Endodermal cell (in vitro differentiated cells): Measurements from ENCODE around the gene CD58. TPM values are rescaled to one million over a fixed set of nuclear protein-coding genes. Genes with fewer than 3 reads are reported as not detected.

ENCODE experiments used
- DNase-seq: peaks from one replicate; pipeline ENCODE4 v3.0.0-alpha.2; 2017
- H3K27ac ChIP-seq: 2 replicates; pipeline ENCODE4 v1.5.1; 2013; ENCODE audit warnings: mild to moderate bottlenecking, low read depth, low read length, moderate library complexity
- H3K27me3 ChIP-seq: 2 replicates; pipeline ENCODE4 v1.6.1; 2013; ENCODE audit warnings: mild to moderate bottlenecking, low read length, moderate library complexity; ENCODE audit not compliant: insufficient read depth, control insufficient read depth, poor library complexity, severe bottlenecking
- H3K36me3 ChIP-seq: 2 replicates; pipeline ENCODE4 v1.7.0; 2013; ENCODE audit warnings: mild to moderate bottlenecking, low read length, moderate library complexity; ENCODE audit not compliant: control insufficient read depth, insufficient read depth
- H3K4me1 ChIP-seq: one replicate; pipeline ENCODE4 v1.7.0; 2013; ENCODE audit warnings: low read length; ENCODE audit not compliant: control insufficient read depth, insufficient read depth
- H3K4me3 ChIP-seq: 2 replicates; pipeline ENCODE4 v1.5.1; 2013; ENCODE audit warnings: mild to moderate bottlenecking, low read length, moderate library complexity
- H3K9ac ChIP-seq: 2 replicates; pipeline ENCODE4 v1.6.1; 2013; ENCODE audit warnings: mild to moderate bottlenecking, low read length, moderate library complexity; ENCODE audit not compliant: poor library complexity, severe bottlenecking; ENCODE audit errors: extremely low read depth
- H3K9me3 ChIP-seq: 2 replicates; pipeline ENCODE4 v1.6.1; 2013; ENCODE audit warnings: mild to moderate bottlenecking, low read length, moderate library complexity; ENCODE audit not compliant: control insufficient read depth
- H3K27ac Mint-ChIP-seq: 2 replicates; pipeline ENCODE4 v1.8.0; 2020; ENCODE audit warnings: mixed read lengths
- H3K27me3 Mint-ChIP-seq: 2 replicates; pipeline ENCODE4 v1.8.0; 2021; ENCODE audit warnings: mild to moderate bottlenecking, mixed read lengths; ENCODE audit not compliant: insufficient read depth
- H3K36me3 Mint-ChIP-seq: 2 replicates; pipeline ENCODE4 v1.8.0; 2020; ENCODE audit warnings: low read depth, mixed read lengths
- H3K4me1 Mint-ChIP-seq: 2 replicates; pipeline ENCODE4 v1.8.0; 2020; ENCODE audit warnings: mixed read lengths
- H3K4me3 Mint-ChIP-seq: 2 replicates; pipeline ENCODE4 v1.8.0; 2020; ENCODE audit warnings: mild to moderate bottlenecking, moderate library complexity, mixed read lengths
- H3K9me3 Mint-ChIP-seq: 2 replicates; pipeline ENCODE4 v1.8.0; 2020; ENCODE audit warnings: mild to moderate bottlenecking, mixed read lengths
- CTCF ChIP-seq: fragments of 200-600 bp; sonication (generic); conservative IDR thresholded peaks from 2 replicates; pipeline ENCODE4 v1.5.0; 2021; ENCODE audit warnings: antibody characterized with exemption, mild to moderate bottlenecking
- WGBS, 2 experiments: methylation state at CpG; one replicate each; pipeline versions ENCODE4 v1.1.5 to v1.1.7; 2013; ENCODE audit warnings: missing lambda C conversion rate in 2 of 2, mixed read lengths in 1 of 2; ENCODE audit not compliant: insufficient coverage in 1 of 2, insufficient read length in 1 of 2; 5-methylcytosine and 5-hydroxymethylcytosine counted together
- total RNA-seq, 2 donors: library from RNA; stranded (reverse); fragmentation: NEBNext Ultra II Directional in 1 of 2; extraction: Animal tissue kit (Norgen Biotek cat#: 25700) in 1 of 2; gene quantifications; 2 replicates in 1 of 2; 3 replicates in 1 of 2; pipeline ENCODE4 v1.2.1, GENCODE V29; 2021

The CD58 gene
- total RNA-seq, 2 donors from 2014 or later = 4.6 to 5.9 TPM

- no peak overlapping the region for H3K4me3 ChIP-seq
- Mint-ChIP-seq H3K27me3 (no peaks in the 10 kb centered on the region), H3K9me3 (no peaks in the 10 kb centered on the region), H3K4me1 (peaks cover 34% of the 10 kb centered on the region), H3K36me3 (no peaks in the 10 kb centered on the region), H3K4me3 (no peak overlapping the region), H3K27ac (peak overlapping the region; percentile 22)
- TF ChIP-seq CTCF = peak; percentile 30
- H3K9ac ChIP-seq = no peak overlapping the region
- no peak overlapping the region for H3K27ac ChIP-seq
- no peaks in the 10 kb centered on the region for H3K36me3 ChIP-seq
- no peak for DNase-seq
- WGBS, 2 experiments = 86% methylated on average over 2 to 4 of the region's 4 CpGs
- no peaks in the 10 kb centered on the region for H3K9me3 ChIP-seq
- no peaks in the 10 kb centered on the region for H3K27me3 ChIP-seq
- H3K4me1 ChIP-seq = peaks cover 21% of the 10 kb centered on the region
Observed at GRCh38 chr1:116471241-116471640, 99.6 kb downstream of the CD58 start.

- H3K9ac ChIP-seq = no peak overlapping the region
- H3K36me3 Mint-ChIP-seq = no peaks in the 10 kb centered on the region
- no peaks in the 10 kb centered on the region for H3K36me3 ChIP-seq
- no peak for DNase-seq
- H3K4me1 ChIP-seq = peaks cover 26% of the 10 kb centered on the region
- no peak overlapping the region for H3K4me3 ChIP-seq
- WGBS, 2 experiments = 77% methylated on average over 1 of the region's 1 CpG; no CpG with 5 or more reads in 1 of the 2 experiments
- H3K27ac Mint-ChIP-seq = no peak overlapping the region
- no peak overlapping the region for H3K4me3 Mint-ChIP-seq
- no peak for TF ChIP-seq CTCF
- no peaks in the 10 kb centered on the region for H3K9me3 ChIP-seq
- peaks cover 37% of the 10 kb centered on the region for H3K4me1 Mint-ChIP-seq
- H3K27ac ChIP-seq = no peak overlapping the region
- no peaks in the 10 kb centered on the region for H3K9me3 Mint-ChIP-seq
- H3K27me3 Mint-ChIP-seq = no peaks in the 10 kb centered on the region
- no peaks in the 10 kb centered on the region for H3K27me3 ChIP-seq
Observed at GRCh38 chr1:116470671-116471070, 100.2 kb downstream of the CD58 start.

GRCh38 chr1:116466810-116467557 is 103.8 kb downstream of the CD58 start:
- no peak for TF ChIP-seq CTCF
- H3K9me3 ChIP-seq = no peaks in the 10 kb centered on the region
- no peaks in the 10 kb centered on the region for H3K9me3 Mint-ChIP-seq
- H3K4me3 Mint-ChIP-seq = no peak overlapping the region
- H3K27ac ChIP-seq = no peak overlapping the region
- no peak overlapping the region for H3K4me3 ChIP-seq
- WGBS, 2 experiments = 90 to 100% methylated on average over 1 to 2 of the region's 2 CpGs
- H3K27me3 Mint-ChIP-seq = no peaks in the 10 kb centered on the region
- no peak for DNase-seq
- H3K4me1 Mint-ChIP-seq = peaks cover 14% of the 10 kb centered on the region
- no peaks in the 10 kb centered on the region for H3K27me3 ChIP-seq
- no peak overlapping the region for H3K27ac Mint-ChIP-seq
- H3K36me3 ChIP-seq = no peaks in the 10 kb centered on the region
- no peak overlapping the region for H3K9ac ChIP-seq
- no peaks in the 10 kb centered on the region for H3K36me3 Mint-ChIP-seq
- H3K4me1 ChIP-seq = peaks cover 16% of the 10 kb centered on the region
